Lung (tissue), 12 donors: ENCODE data around the gene EXOSC2. TPM values are rescaled to one million over a fixed set of nuclear protein-coding genes. Genes with fewer than 3 reads are reported as not detected.

Experiments
- ATAC-seq: fragments of 200-7000 bp; cut with Tn5 transposase; one replicate; pipeline ENCODE4 v1.9.1; 2020; ENCODE audit warnings: moderate number of reproducible peaks; ENCODE audit not compliant: insufficient read depth, low FRiP score
- DNase-seq, 3 donors: peaks; one replicate each; pipeline ENCODE4 v3.0.0-alpha.2; 2013 to 2017
- H3K27ac ChIP-seq, 2 donors: one replicate each; pipeline ENCODE4 v1.5.1; 2013; ENCODE audit warnings: mild to moderate bottlenecking in 2 of 2, moderate library complexity in 2 of 2, control low read depth in 1 of 2, inconsistent platforms in 1 of 2, low read depth in 1 of 2, low read length in 1 of 2
- H3K27me3 ChIP-seq, 3 donors: one replicate each; pipeline ENCODE4 v1.5.1; 2013; ENCODE audit warnings: low read length in 2 of 3; ENCODE audit not compliant: control insufficient read depth in 3 of 3, insufficient read depth in 3 of 3
- H3K36me3 ChIP-seq, 4 donors: one replicate each; pipeline ENCODE4 v1.5.1; 2013; ENCODE audit warnings: low read length in 4 of 4, mild to moderate bottlenecking in 1 of 4, moderate library complexity in 1 of 4; ENCODE audit not compliant: control insufficient read depth in 4 of 4, insufficient read depth in 4 of 4
- H3K4me1 ChIP-seq, 5 donors: one replicate each; pipeline ENCODE4 v1.5.1; 2013; ENCODE audit warnings: low read length in 5 of 5, mild to moderate bottlenecking in 2 of 5, moderate library complexity in 1 of 5; ENCODE audit not compliant: control insufficient read depth in 5 of 5, insufficient read depth in 5 of 5
- H3K4me3 ChIP-seq: one replicate; pipeline ENCODE4 v1.5.1; 2013; ENCODE audit warnings: mild to moderate bottlenecking, control low read depth, moderate library complexity
- H3K9ac ChIP-seq, 2 donors: one replicate each; pipeline ENCODE4 v1.5.1; 2013; ENCODE audit warnings: low read length in 2 of 2, control low read depth in 1 of 2; ENCODE audit not compliant: insufficient read depth in 1 of 2
- H3K9me3 ChIP-seq, 4 donors: one replicate each; pipeline ENCODE4 v1.5.1; 2013; ENCODE audit warnings: low read length in 3 of 4, mild to moderate bottlenecking in 1 of 4, moderate library complexity in 1 of 4; ENCODE audit not compliant: control insufficient read depth in 4 of 4, insufficient read depth in 3 of 4
- WGBS, 2 donors: extraction: QIAGEN DNeasy Blood & Tissue Kit; methylation state at CpG; one replicate each; pipeline ENCODE4 v1.1.7; 2013; 5-methylcytosine and 5-hydroxymethylcytosine counted together
- polyA plus RNA-seq, 2 donors: library from polyadenylated mRNA; stranded (reverse); fragments of 200-250 nt; gene quantifications; one replicate each; pipeline ENCODE4 v1.2.1, GENCODE V29; 2013
- total RNA-seq, 2 donors: library from RNA; depleted of rRNA in 1 of 2; stranded (reverse); fragments of >200 nt in 1 of 2; gene quantifications; one replicate each; pipeline ENCODE4 v1.2.1, GENCODE V29; 2014 to 2021
- TF ChIP-seq, protein P1 (sequence below): IDR thresholded peaks from 2 replicates; pipeline ENCODE4 v1.5.1; 2012; ENCODE audit warnings: mild to moderate bottlenecking; ENCODE audit errors: control extremely low read depth, extremely low read depth
- donor health status: control.
- donor health status: control.
- donor health status: Bipolar disorder and iron deficiency.
- donor health status: healthy.
- donor health status: DM: yes; HTN: yes; CAD: no.

Gene EXOSC2
- total and polyA plus RNA-seq, 4 donors = 15.3 to 23.0 (median 19.0) TPM

DNA sequence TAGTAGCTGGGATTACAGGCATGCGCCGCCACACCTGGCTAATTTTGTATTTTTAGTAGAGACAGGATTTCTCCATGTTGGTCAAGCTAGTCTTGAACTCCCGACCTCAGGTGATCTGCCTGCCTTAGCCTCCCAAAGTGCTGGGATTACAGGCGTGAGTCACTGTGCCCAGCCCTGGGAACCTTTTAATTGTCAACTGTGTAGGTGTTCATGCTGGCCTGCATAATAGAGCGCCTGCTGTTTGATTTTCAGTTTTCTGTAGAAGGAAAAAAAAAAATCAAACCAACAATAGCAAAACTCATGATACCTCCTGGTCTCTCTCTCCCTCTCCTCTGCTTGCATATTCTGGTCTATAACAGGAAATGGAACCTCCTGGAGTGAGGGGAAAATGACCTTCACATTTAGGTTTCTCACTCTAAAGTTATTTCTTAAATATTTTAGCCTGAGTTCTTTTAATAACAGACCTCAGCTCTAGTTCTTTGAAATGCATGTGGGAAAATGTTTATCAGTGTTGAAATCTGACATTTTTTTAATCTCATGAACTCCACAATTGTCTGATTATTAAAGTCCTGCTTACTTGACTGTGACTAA is 51.7 kb downstream of the EXOSC2 start:
- WGBS, 2 donors = 93 to 95% methylated on average over 5 of the region's 5 CpGs
- TF ChIP-seq, protein P1, sequence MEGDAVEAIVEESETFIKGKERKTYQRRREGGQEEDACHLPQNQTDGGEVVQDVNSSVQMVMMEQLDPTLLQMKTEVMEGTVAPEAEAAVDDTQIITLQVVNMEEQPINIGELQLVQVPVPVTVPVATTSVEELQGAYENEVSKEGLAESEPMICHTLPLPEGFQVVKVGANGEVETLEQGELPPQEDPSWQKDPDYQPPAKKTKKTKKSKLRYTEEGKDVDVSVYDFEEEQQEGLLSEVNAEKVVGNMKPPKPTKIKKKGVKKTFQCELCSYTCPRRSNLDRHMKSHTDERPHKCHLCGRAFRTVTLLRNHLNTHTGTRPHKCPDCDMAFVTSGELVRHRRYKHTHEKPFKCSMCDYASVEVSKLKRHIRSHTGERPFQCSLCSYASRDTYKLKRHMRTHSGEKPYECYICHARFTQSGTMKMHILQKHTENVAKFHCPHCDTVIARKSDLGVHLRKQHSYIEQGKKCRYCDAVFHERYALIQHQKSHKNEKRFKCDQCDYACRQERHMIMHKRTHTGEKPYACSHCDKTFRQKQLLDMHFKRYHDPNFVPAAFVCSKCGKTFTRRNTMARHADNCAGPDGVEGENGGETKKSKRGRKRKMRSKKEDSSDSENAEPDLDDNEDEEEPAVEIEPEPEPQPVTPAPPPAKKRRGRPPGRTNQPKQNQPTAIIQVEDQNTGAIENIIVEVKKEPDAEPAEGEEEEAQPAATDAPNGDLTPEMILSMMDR = no peak

DNA sequence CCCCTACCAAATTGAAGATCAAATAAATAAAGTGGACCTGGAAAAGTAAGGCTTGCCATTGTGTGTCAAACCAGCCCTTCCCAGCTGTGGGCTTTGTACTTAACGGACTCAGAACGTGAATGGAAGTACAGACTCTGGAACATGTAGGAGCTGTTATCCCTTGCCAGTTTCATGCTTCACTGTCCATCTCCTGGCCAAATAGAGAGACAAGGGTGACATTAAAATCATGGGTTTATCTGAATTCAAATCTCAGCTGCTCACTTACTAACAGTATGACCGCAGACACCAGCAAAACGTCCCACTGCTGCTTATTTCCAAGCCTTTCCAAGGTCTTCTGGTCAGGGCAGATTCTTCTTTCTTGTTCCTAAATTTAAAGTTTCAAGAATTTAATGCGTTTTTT is 52.2 kb downstream of the EXOSC2 start:
- no peak overlapping the region for H3K4me3 ChIP-seq
- no peaks in the 10 kb centered on the region for H3K9me3 ChIP-seq
- H3K27me3 ChIP-seq = no peaks in the 10 kb centered on the region
- 85 to 91% methylated on average over 5 of the region's 5 CpGs for WGBS, 2 donors
- H3K27ac ChIP-seq = no peak overlapping the region
- no peak for ATAC-seq
- no peak for DNase-seq
- peaks cover 0 to 1% (median 0%) of the 10 kb centered on the region in 4 donors for H3K36me3 ChIP-seq
- no peak overlapping the region for H3K9ac ChIP-seq
- H3K4me1 ChIP-seq = peaks cover 0 to 3% (median 0%) of the 10 kb centered on the region in 5 donors
- TF ChIP-seq, protein P1 = no peak

More for the DNA sequence above, 51.7 kb downstream of the EXOSC2 start:
- Histone ChIP-seq H3K9ac (no peak overlapping the region), H3K27ac (no peak overlapping the region), H3K36me3 (peaks cover 0 to 1% (median 0%) of the 10 kb centered on the region in 4 donors), H3K9me3 (no peaks in the 10 kb centered on the region), H3K27me3 (no peaks in the 10 kb centered on the region), H3K4me1 (peaks cover 0 to 3% (median 0%) of the 10 kb centered on the region in 5 donors), H3K4me3 (no peak overlapping the region)
- ATAC-seq = no peak
- no peak for DNase-seq

DNA sequence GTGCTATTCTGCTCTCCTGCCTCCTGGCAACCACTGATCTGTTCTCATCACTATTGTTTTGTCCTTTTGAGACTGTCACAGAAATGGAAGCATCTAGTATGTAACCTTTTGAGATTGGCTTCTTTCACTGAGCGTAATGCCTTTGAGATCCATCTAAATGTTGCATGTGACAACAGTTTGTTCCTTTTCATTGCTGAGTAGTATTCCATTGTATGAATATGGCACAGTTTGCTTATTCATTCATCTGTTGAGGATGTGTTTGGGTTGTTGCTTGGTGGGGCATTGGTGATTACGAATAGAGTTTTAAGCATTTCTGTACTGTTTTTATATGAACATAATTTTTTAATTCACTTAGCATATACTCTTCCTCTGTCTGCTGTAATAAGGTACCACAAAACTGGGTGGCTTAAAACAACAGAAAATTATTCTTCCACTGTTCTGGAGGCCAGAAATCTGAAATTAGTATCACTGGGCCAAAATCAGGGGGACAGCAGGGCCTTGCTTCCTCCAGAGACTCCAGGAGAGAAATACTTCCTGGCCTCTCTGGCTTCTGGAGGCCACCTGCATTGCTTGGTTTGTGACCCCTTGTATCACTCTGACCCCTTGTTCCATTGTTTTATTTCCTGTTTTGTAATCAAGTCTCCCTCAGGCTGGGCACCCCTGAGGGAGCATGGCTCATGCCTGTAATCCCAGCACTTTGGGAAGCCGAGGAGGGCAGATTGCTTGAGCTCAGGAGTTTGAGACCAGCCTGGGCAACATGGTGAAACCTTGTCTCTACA is 53.0 kb downstream of the EXOSC2 start:
- 95 to 100% methylated on average over 3 of the region's 3 CpGs for WGBS, 2 donors
- Histone ChIP-seq H3K27me3 (no peaks in the 10 kb centered on the region), H3K36me3 (peaks cover 0 to 1% (median 0%) of the 10 kb centered on the region in 4 donors), H3K9me3 (no peaks in the 10 kb centered on the region), H3K4me3 (no peak overlapping the region), H3K9ac (no peak overlapping the region), H3K27ac (no peak overlapping the region), H3K4me1 (peaks cover 0 to 3% (median 0%) of the 10 kb centered on the region in 5 donors)
- DNase-seq (no peak), ATAC-seq (no peak)
- TF ChIP-seq, protein P1 = no peak
